ENCODE data around the gene ZFYVE9. TPM values are rescaled to one million over a fixed set of nuclear protein-coding genes. Genes with fewer than 3 reads are reported as not detected.
A peak's percentile ranks its signal among the peaks of the same experiment; 100 is the strongest.

Gene ZFYVE9
- total and polyA plus RNA-seq, 2 experiments from 2014 or later: 5.4 to 27.3 TPM

DNA sequence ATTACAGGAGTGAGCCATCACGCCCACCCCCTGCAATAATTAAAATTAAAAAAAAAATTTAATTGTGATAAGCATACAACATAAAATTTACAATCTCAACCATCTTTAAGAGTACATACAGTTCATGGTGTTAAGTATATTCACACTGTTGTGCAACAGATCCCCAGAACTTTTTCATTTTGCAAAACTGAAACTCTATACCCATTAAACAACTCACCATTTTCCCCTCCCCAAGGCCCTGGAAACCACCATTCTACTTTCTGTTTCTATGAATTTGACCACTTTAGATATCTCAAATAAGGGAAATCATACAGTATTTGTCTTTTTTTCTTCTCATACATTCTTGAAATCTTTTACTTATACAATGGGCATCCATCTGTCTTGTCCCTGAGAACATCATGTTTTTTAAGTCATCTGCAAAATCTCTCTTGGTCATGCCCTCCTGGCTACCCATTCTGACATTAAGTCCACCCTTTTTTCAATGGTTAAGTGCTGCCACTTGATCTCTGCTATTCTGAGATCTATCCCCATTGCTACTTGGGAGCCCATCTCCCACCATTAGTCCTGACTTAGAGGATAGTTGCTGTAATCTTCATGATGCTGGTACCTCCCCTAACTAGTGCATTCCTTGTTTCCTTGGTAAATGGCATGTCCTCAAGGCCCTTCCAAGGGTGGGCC is 39.4 kb upstream of the ZFYVE9 start:
- ATAC-seq: no peak
- peak overlapping the region; percentile 69; the same call in 1 of the 2 replicates for H2AFZ ChIP-seq
- H3K4me2 ChIP-seq: no peak overlapping the region
- Mint-ChIP-seq H3K27ac (no peak overlapping the region), H3K4me1 (no peaks in the 10 kb centered on the region), H3K36me3 (ENCODE audit: low read depth) (no peaks in the 10 kb centered on the region), H3K9me3 (no peaks in the 10 kb centered on the region), H3K4me3 (no peak overlapping the region), H3K27me3 (ENCODE audit: insufficient read depth, low read depth, poor library complexity) (peaks cover 2% of the 10 kb centered on the region)
- no peaks in the 10 kb centered on the region for H3K4me1 ChIP-seq (ENCODE audit: insufficient read depth)
- no peaks in the 10 kb centered on the region for H4K20me1 ChIP-seq (replicated peaks; ENCODE audit: insufficient read depth)
- no peaks in the 10 kb centered on the region for H3K36me3 ChIP-seq (ENCODE audit: insufficient read depth)
- TF ChIP-seq, protein P1, sequence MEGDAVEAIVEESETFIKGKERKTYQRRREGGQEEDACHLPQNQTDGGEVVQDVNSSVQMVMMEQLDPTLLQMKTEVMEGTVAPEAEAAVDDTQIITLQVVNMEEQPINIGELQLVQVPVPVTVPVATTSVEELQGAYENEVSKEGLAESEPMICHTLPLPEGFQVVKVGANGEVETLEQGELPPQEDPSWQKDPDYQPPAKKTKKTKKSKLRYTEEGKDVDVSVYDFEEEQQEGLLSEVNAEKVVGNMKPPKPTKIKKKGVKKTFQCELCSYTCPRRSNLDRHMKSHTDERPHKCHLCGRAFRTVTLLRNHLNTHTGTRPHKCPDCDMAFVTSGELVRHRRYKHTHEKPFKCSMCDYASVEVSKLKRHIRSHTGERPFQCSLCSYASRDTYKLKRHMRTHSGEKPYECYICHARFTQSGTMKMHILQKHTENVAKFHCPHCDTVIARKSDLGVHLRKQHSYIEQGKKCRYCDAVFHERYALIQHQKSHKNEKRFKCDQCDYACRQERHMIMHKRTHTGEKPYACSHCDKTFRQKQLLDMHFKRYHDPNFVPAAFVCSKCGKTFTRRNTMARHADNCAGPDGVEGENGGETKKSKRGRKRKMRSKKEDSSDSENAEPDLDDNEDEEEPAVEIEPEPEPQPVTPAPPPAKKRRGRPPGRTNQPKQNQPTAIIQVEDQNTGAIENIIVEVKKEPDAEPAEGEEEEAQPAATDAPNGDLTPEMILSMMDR (conservative IDR thresholded peaks at IDR 0.05; ENCODE audit: low read depth in 2 of 2): no peak
- TF ChIP-seq NANOG (IDR thresholded peaks at IDR 0.05; ENCODE audit: borderline replicate concordance) (no peak), ZNF114 (CRISPR knock-in tag; IDR thresholded peaks at IDR 0.05) (no peak), EZH2 (IDR thresholded peaks at IDR 0.05; ENCODE audit: low read depth, unreplicated experiment) (no peak), CREB1 (CRISPR knock-in tag; IDR thresholded peaks at IDR 0.05; ENCODE audit: low read depth) (no peak), JUNB (IDR thresholded peaks at IDR 0.05; ENCODE audit: unreplicated experiment) (no peak), ZNF331 (CRISPR knock-in tag; IDR thresholded peaks at IDR 0.05; ENCODE audit: low read depth) (no peak), EZH2phosphoT487 (IDR thresholded peaks at IDR 0.05; ENCODE audit: unreplicated experiment) (no peak), POLR2AphosphoS5 (IDR thresholded peaks at IDR 0.05; ENCODE audit: low read depth) (no peak), STAT1 (IDR thresholded peaks at IDR 0.05; ENCODE audit: unreplicated experiment) (no peak)
- TF ChIP-seq, protein P2, sequence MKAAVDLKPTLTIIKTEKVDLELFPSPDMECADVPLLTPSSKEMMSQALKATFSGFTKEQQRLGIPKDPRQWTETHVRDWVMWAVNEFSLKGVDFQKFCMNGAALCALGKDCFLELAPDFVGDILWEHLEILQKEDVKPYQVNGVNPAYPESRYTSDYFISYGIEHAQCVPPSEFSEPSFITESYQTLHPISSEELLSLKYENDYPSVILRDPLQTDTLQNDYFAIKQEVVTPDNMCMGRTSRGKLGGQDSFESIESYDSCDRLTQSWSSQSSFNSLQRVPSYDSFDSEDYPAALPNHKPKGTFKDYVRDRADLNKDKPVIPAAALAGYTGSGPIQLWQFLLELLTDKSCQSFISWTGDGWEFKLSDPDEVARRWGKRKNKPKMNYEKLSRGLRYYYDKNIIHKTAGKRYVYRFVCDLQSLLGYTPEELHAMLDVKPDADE (IDR thresholded peaks at IDR 0.05): no peak
- TF ChIP-seq, protein P3, sequence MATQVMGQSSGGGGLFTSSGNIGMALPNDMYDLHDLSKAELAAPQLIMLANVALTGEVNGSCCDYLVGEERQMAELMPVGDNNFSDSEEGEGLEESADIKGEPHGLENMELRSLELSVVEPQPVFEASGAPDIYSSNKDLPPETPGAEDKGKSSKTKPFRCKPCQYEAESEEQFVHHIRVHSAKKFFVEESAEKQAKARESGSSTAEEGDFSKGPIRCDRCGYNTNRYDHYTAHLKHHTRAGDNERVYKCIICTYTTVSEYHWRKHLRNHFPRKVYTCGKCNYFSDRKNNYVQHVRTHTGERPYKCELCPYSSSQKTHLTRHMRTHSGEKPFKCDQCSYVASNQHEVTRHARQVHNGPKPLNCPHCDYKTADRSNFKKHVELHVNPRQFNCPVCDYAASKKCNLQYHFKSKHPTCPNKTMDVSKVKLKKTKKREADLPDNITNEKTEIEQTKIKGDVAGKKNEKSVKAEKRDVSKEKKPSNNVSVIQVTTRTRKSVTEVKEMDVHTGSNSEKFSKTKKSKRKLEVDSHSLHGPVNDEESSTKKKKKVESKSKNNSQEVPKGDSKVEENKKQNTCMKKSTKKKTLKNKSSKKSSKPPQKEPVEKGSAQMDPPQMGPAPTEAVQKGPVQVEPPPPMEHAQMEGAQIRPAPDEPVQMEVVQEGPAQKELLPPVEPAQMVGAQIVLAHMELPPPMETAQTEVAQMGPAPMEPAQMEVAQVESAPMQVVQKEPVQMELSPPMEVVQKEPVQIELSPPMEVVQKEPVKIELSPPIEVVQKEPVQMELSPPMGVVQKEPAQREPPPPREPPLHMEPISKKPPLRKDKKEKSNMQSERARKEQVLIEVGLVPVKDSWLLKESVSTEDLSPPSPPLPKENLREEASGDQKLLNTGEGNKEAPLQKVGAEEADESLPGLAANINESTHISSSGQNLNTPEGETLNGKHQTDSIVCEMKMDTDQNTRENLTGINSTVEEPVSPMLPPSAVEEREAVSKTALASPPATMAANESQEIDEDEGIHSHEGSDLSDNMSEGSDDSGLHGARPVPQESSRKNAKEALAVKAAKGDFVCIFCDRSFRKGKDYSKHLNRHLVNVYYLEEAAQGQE (IDR thresholded peaks at IDR 0.05; ENCODE audit: unreplicated experiment): no peak
- TF ChIP-seq, protein P4, sequence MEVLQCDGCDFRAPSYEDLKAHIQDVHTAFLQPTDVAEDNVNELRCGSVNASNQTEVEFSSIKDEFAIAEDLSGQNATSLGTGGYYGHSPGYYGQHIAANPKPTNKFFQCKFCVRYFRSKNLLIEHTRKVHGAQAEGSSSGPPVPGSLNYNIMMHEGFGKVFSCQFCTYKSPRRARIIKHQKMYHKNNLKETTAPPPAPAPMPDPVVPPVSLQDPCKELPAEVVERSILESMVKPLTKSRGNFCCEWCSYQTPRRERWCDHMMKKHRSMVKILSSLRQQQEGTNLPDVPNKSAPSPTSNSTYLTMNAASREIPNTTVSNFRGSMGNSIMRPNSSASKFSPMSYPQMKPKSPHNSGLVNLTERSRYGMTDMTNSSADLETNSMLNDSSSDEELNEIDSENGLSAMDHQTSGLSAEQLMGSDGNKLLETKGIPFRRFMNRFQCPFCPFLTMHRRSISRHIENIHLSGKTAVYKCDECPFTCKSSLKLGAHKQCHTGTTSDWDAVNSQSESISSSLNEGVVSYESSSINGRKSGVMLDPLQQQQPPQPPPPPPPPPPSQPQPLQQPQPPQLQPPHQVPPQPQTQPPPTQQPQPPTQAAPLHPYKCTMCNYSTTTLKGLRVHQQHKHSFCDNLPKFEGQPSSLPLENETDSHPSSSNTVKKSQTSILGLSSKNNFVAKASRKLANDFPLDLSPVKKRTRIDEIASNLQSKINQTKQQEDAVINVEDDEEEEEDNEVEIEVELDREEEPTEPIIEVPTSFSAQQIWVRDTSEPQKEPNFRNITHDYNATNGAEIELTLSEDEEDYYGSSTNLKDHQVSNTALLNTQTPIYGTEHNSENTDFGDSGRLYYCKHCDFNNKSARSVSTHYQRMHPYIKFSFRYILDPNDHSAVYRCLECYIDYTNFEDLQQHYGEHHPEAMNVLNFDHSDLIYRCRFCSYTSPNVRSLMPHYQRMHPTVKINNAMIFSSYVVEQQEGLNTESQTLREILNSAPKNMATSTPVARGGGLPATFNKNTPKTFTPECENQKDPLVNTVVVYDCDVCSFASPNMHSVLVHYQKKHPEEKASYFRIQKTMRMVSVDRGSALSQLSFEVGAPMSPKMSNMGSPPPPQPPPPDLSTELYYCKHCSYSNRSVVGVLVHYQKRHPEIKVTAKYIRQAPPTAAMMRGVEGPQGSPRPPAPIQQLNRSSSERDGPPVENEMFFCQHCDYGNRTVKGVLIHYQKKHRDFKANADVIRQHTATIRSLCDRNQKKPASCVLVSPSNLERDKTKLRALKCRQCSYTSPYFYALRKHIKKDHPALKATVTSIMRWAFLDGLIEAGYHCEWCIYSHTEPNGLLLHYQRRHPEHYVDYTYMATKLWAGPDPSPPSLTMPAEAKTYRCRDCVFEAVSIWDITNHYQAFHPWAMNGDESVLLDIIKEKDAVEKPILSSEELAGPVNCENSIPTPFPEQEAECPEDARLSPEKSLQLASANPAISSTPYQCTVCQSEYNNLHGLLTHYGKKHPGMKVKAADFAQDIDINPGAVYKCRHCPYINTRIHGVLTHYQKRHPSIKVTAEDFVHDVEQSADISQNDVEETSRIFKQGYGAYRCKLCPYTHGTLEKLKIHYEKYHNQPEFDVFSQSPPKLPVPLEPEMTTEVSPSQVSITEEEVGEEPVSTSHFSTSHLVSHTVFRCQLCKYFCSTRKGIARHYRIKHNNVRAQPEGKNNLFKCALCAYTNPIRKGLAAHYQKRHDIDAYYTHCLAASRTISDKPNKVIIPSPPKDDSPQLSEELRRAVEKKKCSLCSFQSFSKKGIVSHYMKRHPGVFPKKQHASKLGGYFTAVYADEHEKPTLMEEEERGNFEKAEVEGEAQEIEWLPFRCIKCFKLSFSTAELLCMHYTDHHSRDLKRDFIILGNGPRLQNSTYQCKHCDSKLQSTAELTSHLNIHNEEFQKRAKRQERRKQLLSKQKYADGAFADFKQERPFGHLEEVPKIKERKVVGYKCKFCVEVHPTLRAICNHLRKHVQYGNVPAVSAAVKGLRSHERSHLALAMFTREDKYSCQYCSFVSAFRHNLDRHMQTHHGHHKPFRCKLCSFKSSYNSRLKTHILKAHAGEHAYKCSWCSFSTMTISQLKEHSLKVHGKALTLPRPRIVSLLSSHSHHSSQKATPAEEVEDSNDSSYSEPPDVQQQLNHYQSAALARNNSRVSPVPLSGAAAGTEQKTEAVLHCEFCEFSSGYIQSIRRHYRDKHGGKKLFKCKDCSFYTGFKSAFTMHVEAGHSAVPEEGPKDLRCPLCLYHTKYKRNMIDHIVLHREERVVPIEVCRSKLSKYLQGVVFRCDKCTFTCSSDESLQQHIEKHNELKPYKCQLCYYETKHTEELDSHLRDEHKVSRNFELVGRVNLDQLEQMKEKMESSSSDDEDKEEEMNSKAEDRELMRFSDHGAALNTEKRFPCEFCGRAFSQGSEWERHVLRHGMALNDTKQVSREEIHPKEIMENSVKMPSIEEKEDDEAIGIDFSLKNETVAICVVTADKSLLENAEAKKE (CRISPR knock-in tag; IDR thresholded peaks at IDR 0.05): no peak
- DNase-seq (ENCODE audit: low spot score): no peak
- H3K27ac ChIP-seq (ENCODE audit: low read depth): no peak overlapping the region
- H3F3A ChIP-seq (replicated peaks; ENCODE audit: low read depth): no peaks in the 10 kb centered on the region
- H3K79me2 ChIP-seq (replicated peaks; ENCODE audit: insufficient read depth): no peaks in the 10 kb centered on the region
- peaks cover 4% of the 10 kb centered on the region for H3K9me2 ChIP-seq (ENCODE audit: insufficient read depth)
- no peak overlapping the region for H3K4me3 ChIP-seq
- H3K27me3 ChIP-seq (ENCODE audit: insufficient read depth): no peaks in the 10 kb centered on the region

Measured in GM23338 (cell line).